Stimulated activated CD8-positive, alpha-beta memory T cell treated with anti-CD3 and anti-CD28 coated beads, Interleukin-2, amount 100 ng/mL, for 1 hour (primary cell): ENCODE results near the gene CDT1.
"Not testable (repeated sequence)": the region's sequence is repeated elsewhere in the genome, so short reads cannot be mapped to it uniquely, and the experiment has no call there.

Experiments
- DNase-seq, 2 donors: peaks; one replicate each; pipeline ENCODE4 v3.0.0-alpha.2; 2020; ENCODE audit warnings: low read depth in 2 of 2

CDT1 gene

DNA sequence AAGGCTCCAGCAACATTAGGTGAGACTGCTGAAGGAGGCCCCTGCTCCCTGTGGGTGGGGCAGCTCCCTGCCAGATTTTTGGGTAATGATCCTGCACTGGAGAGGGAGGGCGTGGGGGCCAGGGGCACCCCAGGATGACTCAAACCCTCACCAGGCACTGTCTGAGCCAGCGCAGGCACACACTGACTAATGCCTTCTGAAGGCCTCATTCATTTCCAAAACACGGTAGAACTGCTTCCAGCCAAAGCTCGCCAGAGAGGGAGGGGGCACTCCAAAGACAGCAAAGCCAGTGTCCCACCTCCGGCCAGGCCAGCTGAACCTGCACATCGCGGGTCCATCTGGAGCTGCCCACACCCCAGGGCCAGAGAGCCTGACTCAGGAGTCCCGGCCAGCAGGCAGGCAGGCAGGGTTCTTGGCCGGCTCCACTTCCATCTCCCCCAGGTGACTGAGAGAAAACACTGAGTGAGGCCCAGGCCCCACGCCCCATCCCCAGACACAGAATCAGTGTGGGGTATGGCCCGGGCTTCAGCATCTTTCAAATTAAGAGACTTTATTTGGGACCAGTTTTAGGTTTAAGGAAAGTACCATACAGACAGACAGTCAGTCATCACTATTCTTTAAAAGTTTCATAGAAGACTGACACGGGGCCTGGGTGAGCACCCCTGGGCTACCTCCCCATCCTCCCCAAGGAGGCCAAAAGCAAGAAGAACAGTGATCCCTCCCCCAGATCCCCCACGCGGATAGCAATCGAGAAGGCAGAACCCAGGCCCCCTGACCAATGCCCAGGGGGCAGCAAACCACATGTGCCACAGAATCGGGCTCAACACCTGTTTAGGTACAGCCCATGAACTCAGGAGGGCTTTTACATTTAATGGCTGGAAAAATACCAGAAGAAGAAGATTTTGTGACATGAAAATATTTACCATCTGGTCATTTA, 20.9 kb upstream of the CDT1 start:
- peak in 1 of 2 donors; percentile 39 for DNase-seq

DNA sequence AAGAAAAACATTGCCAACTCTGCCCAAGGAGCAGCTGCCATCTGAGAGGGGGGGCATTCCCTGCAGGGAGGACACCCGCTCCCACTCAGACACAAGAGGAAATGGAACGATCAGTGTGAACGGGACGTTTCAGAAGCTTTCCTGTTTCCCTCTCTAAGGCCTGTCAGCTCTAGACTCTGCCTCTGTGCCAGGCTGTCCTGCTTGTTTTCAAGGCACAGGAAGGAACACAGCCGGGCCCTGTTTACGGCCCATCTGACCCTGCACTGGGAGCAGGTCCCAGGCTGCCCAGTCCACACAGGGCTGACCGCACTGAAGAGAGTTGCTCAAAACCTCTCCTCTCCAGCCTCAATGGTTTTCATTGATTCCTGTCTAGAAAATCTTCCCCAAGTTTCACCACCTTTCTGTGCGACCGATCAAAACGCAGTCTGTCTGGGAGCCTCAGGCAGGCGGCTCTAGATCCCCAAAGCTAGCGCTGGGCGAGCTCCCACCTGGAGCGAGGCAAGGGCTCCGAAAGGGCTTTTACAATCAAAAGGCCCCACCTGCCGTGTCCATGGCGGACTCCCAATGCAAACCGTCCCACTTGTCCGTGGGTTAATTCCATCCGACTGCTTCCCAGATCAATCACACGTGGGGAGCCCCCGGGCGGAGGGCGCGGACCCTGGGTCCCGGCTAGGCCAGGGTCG, 20.1 kb upstream of the CDT1 start:
- DNase-seq = no peak

DNA sequence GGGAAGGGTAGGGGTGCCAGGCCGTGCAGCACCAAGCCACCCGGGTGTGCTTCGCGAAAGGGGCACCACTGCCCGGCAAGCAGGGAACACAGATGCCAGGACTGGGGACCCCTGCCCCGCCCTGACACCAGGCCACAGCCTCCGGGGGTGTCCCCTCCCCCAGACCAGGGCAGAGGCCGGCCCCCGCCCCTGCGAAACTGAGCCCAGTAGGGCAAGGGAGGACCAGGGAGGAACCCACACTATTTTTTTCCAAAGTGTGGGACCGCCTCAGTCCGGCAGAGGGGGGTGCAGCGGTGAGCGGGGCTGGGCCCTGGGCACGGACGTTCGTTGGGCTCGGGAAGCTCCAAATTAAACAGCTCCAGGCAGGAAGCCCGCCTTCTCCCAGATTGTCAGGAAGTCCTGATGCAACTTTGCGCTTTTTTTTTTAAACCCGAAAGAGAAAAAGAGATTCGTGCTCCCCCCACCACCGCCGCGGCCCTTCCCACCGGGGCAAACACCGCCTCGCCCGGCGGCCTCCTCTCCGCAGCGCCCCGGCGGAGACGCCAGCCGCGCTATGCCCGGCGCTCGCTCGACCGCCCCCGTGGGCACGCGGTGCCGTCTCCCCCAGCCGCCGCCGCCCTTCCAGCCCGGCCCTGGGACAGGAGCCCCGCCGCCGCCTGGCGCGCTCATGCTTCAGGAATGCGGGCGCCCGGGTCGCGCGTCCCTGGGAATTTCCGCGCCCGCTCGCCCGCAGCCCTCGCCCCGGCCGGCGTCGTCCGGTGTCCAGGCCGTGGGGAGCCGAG, 19.3 kb upstream of the CDT1 start:
- DNase-seq = no peak

DNA sequence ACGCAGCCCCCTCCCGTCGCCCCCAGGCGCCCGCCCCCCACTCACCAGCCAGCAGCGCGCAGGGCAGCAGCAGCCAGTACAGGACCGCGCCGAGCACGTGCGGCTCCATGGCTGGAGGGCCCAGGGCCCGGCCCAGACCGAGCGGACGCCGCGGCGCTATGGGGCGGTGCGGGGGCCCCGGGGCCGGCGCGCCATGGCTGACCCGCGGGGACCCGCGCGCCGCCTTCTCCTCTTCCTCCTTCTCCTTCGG, 18.8 kb upstream of the CDT1 start:
- DNase-seq = no peak

DNA sequence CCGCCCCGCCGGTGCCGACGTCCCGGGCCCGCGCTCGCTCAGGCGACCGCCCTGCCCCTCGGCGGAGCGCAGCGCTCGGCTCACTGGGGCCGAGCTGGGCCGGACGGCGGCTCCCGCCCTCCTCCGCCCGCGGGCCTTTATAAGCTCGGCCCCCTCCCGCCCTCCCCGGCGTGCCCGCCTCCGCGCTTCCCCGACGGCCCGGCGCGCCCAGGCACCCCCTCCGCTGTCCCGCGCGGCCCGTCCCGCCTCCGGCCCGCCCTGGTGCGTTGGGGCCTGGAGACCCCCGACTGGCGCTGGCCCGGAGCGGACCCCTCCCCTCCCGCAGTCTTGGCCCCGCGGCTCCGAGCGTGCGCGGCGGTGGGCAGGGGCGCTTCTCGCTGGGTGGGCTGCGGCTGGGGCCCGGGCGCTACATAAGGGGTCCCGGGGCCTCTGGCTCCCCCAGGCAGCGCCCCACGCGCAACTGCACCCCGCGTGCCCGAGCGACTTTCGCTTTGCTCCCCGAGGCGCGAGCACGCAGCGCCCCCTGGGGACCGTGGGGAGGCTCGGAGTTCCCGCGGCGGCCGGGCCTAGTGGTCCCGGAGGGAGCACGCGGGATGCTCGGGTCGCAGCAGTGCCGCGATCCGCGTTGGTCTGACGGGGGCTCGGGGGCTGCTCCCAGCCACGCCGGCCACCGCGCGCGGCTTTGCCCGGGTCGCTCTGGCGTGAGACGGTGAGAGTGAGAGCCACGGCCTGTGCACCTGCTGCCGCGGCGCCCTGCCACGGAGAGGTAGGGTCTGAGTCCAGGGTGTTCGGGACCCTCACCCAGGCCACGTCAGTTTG, 18.3 kb upstream of the CDT1 start, which contains the start of gene PIEZO1:
Gene PIEZO1 (minus strand): TSS at position 115 of the 819 bp plus-strand sequence. CDS start 256 bp downstream, outside the sequence.
- DNase-seq = peak; percentile 64 to 75

DNA sequence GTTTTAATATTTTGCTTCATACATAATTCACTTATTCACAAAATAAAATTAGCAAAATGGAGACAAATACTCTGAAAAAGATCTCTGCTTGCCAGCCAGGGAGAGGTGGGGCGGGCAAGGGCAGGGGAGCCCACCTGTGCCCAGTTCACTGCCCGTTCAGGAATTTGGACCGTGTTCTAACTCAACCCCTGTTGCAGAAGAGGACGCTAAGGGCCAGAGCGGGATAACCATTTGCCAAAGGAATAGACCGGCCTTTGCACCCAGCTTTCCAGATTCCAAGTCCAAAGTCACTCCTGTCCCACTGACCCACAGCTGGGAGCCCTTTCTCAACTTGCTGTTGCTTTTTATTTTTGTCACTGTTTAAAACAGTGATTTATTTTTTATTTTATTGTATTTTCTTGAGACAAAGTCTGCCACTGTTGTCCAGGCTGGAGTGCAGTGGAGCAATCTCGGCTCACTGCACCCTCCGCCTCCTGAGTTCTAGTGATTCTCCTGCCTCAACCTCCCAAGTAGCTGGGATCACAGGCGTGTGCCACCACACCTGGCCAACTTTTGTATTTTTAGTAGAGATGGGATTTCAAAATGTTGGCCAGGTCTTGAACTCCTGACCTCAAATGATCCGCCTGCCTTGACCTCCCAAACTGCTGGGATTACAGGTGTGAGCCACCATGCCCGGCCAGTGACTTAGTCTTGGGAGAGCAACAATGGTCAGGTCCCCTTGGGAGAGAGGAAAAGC, 15.8 kb upstream of the CDT1 start:
- no peak for DNase-seq

DNA sequence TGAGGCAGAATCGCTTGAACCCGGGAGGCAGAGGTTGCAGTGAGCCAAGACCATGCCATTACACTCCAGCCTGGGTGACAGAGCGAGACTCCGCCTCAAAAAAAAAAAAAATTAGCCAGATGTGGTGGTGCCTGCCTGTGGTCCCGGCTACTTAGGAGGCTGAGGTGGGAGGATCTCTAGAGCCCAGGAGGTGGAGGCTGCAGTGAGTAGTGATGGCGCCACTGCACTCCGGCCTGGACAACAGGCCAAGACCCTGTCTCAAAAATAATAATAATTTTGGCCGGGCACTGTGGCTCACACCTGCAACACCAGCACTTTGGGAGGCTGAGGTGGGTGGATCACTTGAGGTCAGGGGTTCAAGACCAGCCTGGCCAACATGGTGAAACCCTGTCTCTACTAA, 14.8 kb upstream of the CDT1 start:
- DNase-seq = not testable (repeated sequence)

DNA sequence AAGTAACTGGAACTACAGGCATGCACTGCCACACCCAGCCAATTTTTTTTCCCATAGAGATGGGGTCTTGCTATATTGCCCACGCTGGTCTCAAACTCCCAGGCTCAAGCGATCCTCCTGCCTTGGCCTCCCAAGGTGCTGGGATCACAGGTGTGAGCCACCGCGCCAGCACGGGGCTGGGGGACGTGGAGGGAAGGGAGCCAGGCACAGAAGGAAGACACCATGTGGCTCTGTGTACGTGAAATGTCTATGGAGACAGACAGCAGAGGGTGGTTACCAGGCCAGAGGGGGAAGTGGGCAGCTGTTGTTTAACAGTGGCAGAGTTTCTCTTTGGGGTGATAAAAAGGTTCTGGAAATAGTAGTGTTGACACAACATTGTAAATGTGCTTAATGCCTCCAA, 14.0 kb upstream of the CDT1 start:
- DNase-seq = no peak

DNA sequence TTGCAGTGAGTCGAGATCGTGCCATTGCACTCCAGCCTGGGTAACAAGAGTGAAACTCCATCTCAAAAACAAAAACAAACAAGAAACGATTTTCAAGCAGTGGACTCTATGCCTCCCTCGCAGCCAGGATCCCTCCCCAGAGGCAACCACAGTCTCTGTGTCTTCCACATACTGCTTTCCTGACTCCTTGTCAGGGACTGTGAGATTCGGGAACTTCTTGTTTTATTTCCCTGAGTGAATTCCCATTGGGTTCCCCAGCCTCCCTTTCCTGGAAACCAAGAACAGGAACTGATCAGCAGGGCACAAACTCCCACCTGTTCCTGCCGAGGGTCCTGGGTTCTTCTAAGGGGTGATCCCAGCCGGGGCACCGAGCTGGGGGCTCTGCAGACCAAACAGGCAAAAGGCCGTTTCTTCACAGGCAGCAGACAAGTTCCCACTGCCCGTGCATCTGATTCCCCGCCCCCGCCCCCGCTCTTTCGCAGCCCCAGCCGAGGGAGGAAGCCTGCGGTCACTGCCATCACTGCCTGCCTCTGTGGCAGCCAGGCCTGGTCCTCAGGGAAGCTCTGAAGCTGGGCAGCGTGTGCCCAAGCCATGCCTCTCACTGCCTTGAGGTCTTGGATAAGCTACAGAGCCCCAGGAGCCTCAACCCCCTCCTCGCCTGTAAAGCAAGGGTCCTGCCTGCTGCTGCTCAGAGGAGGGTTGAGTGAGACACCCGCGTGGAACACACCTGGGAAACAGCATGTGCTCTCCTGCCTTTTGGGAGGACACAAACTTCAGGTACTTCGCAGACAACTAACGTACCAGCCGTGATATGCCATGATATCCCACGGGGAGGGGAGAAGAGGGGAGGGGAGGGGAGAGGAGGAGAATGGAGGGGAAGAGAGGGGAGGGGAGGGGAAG, 13.0 kb upstream of the CDT1 start:
- DNase-seq = no peak

DNA sequence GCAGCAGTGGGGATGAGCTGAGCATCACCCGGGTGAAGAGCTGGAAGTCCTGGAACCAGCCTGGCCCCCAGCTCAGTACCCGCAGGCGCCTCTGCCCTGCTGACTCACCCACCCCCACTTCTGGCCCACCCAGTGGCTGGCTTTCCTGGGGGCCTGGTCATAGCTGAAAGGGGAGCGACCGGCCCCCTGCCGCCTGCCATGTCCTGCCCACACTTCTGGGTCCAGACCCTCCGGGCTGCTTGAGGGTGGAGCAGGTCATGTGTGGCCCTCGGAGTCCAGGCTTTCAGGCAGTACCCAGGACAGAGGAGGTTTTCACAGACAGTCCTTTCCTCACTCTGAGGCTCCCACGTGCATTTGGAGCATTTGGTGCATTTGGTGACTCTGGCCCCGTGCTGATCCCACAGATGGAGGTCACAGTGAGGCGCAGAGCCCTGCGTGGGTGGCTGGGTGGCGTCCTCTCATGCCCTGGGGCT, 11.5 kb upstream of the CDT1 start:
- no peak for DNase-seq

DNA sequence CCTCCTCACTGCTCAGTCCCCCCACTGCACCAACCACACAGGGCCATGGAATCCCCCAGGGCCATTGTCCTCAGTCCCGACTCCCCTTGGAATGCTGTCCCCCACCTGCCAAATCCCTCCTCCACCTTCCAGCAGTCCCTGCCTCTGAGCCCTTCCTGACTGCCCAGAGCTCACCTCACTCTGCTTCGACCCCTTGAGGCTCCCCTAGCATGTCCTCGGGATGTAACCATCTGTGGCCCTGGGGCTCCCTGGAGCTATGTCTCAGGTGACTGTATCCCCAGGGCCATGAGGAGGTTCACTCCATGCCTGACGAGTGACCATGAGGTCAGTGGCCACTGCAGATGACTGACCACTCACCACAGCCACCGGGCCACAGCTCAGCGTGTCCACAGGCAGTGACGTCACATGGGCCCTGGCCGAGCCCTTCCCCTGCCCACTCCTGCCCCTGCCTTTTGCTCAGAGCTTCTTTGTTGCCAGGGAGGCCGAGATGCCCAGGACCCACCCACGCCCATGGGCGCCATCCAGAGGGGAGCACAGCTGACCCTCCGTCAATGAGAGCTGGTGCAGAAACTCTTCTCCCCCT, 10.8 kb upstream of the CDT1 start:
- DNase-seq = no peak

DNA sequence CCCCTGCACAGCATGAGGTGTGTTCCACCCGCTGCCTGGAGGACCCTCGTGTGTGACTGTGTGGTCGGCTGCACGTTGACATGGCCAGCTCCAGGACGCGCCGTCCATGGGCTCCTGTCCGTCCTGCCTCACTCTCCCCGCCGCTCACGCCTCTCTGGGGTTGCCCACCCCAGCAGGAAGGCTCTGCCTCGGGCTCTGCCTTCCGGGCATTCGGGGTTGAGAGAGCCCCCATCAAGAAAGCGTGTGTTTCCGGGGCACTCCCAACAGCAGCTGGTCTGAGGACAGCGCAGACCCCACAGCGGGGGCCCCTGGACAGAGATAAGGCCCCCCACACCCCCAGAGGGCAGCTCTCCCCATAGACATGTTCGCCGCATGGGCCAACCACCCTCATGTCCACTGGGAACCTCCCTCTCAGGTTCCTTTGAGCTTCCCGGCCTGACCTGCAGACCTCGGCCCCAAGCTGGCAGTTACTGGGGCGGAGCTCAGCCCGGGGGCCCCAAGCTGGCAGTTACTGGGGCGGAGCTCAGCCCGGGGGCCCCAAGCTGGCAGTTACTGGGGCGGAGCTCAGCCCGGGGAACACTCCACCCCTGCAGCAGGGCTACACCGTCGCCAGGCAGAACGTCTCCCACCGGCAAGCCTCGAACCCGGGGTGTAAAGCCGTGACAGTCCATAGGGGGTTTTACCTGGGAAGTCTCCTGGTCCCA, 10.2 kb upstream of the CDT1 start:
- no peak for DNase-seq

DNA sequence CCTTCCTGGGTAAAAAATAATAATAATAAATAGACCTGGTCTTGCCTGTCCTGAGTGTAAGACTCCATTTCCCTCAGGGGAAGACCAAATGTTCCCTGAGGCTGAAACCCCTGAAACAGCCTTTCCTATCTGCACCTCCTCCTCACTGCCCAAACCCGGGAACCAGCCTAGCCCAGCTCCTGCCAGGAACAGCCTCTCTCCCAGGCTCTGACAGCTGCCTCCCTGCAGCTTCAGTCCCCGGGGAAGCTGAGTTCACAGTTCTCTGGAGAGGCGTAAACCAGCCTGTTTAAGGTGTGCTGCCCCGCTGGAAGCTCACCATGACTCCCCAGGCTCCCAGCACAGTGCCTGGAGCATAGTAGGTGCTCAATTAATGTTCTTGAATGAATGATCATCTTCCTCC, 7.3 kb upstream of the CDT1 start:
- no peak for DNase-seq

DNA sequence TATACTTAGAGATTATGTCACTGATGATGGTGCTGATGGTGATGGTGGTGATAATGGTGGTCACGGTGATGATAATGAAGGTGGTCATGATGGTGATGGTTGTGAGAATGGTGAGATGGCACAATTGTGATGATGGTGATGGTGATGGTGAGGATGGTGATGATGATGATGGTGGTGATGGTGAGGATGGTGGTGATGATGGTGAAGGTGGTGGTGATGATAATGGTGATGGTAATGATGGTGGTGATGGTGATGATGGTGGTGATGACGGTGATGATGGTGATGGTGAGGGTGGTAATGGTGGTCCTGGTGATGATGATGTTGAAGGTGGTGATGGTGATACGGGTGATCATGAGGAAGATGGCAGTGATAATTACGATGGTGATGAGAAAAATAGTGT, 5.5 kb upstream of the CDT1 start:
- DNase-seq = no peak

DNA sequence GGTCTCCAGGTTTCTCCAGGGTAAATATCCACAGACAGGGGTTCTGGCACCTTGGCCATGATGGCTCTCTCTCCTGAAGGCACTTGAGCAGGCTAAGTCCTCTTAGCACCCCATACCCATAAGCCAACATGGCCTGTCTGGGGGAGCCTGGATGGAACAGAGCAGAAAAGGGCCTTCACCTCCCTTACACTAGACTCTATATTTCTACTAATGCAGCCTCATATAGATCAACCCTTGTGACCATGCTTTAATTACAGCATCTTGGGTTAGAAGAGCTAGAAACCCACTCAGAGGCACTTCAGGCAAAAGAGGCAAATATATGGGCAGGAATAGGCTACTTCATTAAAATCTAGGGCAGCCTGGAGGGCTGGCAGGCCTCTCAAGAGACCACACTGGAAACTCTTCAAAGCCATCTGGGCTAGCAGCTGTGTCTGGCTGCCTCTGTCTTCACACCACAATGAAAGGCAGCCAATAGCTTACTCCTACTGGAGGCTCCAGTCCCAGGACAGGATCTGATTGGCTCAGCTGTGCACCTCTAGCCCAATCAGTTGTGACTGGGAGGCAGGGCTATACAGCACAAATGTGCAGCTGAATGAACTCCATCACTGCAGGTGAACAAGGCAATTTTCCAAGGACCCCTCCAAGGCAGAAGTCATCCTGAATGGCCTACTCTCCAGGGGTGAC, 4.7 kb upstream of the CDT1 start:
- DNase-seq = no peak

DNA sequence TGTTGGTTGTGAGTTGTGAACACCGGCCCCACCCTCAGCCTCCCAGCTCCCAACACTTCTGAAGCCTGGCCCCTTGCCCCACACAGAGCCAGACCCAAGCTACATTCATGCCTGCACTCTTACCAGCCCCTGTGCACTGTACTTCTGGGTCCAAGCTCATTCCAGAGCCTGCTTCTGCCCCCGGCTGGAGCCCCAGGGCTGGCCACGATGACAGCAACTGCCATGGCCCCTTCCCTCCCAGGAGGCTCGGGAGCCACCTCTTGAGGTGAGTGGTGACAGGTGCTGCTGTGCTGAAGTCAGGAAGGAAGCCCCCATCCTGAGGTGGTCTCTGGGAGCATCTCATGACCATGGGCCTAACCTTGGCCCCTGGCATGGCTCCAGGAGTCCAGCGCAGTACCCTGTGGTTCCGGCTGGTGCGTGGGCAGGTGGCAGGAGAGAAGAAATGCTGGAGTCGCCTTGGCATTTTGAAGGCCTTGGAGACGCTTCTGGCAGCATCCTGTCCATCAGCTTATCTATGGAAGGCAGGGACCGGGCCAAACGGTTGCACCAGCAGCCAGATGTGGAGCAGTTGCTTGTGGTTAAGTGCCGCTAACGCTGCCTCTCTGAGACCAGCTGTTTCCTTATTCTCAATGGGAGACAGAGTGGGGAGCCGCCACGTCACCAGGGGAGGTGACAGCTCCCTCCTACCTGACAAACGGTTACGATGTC, 3.9 kb upstream of the CDT1 start:
- no peak for DNase-seq

DNA sequence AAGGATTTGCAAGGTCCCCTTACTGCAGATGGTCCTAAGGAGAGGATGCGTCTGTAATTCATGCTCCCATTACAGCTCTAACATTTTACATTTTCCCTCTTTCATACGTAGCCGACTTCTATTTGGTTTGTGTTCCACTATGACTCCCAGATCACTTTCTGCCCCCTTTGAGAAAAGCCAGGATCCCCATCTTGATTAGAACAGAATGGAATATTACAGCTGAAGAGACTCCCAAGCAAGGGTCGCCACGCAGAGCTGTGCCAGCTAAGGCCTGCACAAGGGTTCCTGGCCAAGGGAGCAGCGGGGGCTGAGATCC, 3.4 kb upstream of the CDT1 start:
- no peak for DNase-seq

DNA sequence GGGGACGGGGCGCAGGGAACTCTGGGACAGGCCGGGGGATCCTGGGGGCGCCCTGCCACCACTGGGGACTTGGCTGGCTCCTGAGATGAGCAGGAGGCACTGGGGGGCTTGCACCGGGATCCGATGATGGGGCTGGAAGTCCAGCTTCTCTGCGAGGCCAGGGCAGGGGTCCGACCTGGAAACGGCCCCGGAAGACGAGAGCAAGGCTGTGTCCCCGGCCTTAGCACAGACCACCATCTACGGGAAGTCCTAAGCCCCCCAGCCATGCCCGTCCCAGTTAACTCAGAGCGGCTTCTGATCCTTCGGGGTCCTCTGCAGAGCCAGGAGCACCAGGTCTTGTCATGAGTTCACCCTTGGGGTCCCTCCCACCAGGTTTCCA, 573 bp downstream of the CDT1 start:
- no peak for DNase-seq
